Measurements from ENCODE around the gene HTT. TPM values are rescaled to one million over a fixed set of nuclear protein-coding genes. Genes with fewer than 3 reads are reported as not detected.

The HTT gene
- total RNA-seq, 1 donor from 2014 or later: 73.6 TPM

GRCh38 chr4:3290476-3290875 lies 216.0 kb downstream of the HTT start:
- H3K4me1 Mint-ChIP-seq: peaks cover 20% of the 10 kb centered on the region
- H3K4me3 Mint-ChIP-seq: peak overlapping the region; percentile 31
- H3K27me3 Mint-ChIP-seq (ENCODE audit: low read depth): peaks cover 19% of the 10 kb centered on the region
- H3K27ac Mint-ChIP-seq: no peak overlapping the region
- TF ChIP-seq, protein P1, sequence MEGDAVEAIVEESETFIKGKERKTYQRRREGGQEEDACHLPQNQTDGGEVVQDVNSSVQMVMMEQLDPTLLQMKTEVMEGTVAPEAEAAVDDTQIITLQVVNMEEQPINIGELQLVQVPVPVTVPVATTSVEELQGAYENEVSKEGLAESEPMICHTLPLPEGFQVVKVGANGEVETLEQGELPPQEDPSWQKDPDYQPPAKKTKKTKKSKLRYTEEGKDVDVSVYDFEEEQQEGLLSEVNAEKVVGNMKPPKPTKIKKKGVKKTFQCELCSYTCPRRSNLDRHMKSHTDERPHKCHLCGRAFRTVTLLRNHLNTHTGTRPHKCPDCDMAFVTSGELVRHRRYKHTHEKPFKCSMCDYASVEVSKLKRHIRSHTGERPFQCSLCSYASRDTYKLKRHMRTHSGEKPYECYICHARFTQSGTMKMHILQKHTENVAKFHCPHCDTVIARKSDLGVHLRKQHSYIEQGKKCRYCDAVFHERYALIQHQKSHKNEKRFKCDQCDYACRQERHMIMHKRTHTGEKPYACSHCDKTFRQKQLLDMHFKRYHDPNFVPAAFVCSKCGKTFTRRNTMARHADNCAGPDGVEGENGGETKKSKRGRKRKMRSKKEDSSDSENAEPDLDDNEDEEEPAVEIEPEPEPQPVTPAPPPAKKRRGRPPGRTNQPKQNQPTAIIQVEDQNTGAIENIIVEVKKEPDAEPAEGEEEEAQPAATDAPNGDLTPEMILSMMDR (IDR thresholded peaks at IDR 0.05; ENCODE audit: unreplicated experiment): no peak
- DNase-seq (ENCODE audit: low spot score in 2 of 2, unreplicated experiment in 2 of 2): peak in 1 of 2 experiments; percentile 19
- H3K9me3 Mint-ChIP-seq: no peaks in the 10 kb centered on the region
- H3K36me3 Mint-ChIP-seq: peaks cover 9% of the 10 kb centered on the region

GRCh38 chr4:3290889-3291321 lies 216.4 kb downstream of the HTT start:
- Mint-ChIP-seq H3K36me3 (peaks cover 12% of the 10 kb centered on the region), H3K4me1 (peaks cover 20% of the 10 kb centered on the region), H3K27ac (no peak overlapping the region), H3K9me3 (no peaks in the 10 kb centered on the region), H3K4me3 (no peak overlapping the region), H3K27me3 (ENCODE audit: low read depth) (peaks cover 19% of the 10 kb centered on the region)
- peak in 1 of 2 experiments; percentile 35 for DNase-seq (ENCODE audit: low spot score in 2 of 2, unreplicated experiment in 2 of 2)
- TF ChIP-seq, protein P1 (IDR thresholded peaks at IDR 0.05; ENCODE audit: unreplicated experiment): no peak

- Mint-ChIP-seq H3K4me3 (peak overlapping the region; percentile 81), H3K27me3 (ENCODE audit: low read depth) (peaks cover 19% of the 10 kb centered on the region), H3K27ac (peak overlapping the region; percentile 83), H3K4me1 (peaks cover 20% of the 10 kb centered on the region), H3K9me3 (no peaks in the 10 kb centered on the region), H3K36me3 (peaks cover 18% of the 10 kb centered on the region)
- TF ChIP-seq, protein P1 (IDR thresholded peaks at IDR 0.05; ENCODE audit: unreplicated experiment): no peak
- no peak for DNase-seq (ENCODE audit: low spot score in 2 of 2, unreplicated experiment in 2 of 2)
These were observed 217.0 kb downstream of the HTT start for GRCh38 chr4:3291411-3291968.

GRCh38 chr4:3291969-3292570 lies 217.6 kb downstream of the HTT start:
- TF ChIP-seq, protein P1 (IDR thresholded peaks at IDR 0.05; ENCODE audit: unreplicated experiment): no peak
- Mint-ChIP-seq H3K27me3 (ENCODE audit: low read depth) (peaks cover 15% of the 10 kb centered on the region), H3K4me1 (peaks cover 20% of the 10 kb centered on the region), H3K4me3 (peak overlapping the region; percentile 81), H3K27ac (peak overlapping the region; percentile 83), H3K9me3 (peaks cover 2% of the 10 kb centered on the region), H3K36me3 (peaks cover 21% of the 10 kb centered on the region)
- DNase-seq (ENCODE audit: low spot score in 2 of 2, unreplicated experiment in 2 of 2): peak in 1 of 2 experiments; percentile 69

GRCh38 chr4:3292571-3293400 lies 218.3 kb downstream of the HTT start, which contains the start of gene RGS12:
Gene RGS12 (plus strand): TSS chr4:3293021. CDS start chr4:3316171, 23,150 bp downstream.
- H3K4me1 Mint-ChIP-seq: peaks cover 20% of the 10 kb centered on the region
- peak; percentile 92 to 94 for DNase-seq (ENCODE audit: low spot score in 2 of 2, unreplicated experiment in 2 of 2)
- peaks cover 28% of the 10 kb centered on the region for H3K36me3 Mint-ChIP-seq
- peaks cover 14% of the 10 kb centered on the region for H3K27me3 Mint-ChIP-seq (ENCODE audit: low read depth)
- TF ChIP-seq, protein P1 (IDR thresholded peaks at IDR 0.05; ENCODE audit: unreplicated experiment): no peak
- peak within 1 kb of the TSS; percentile 93 for H3K27ac Mint-ChIP-seq
- peak within 1 kb of the TSS; percentile 94 for H3K4me3 Mint-ChIP-seq
- peaks cover 9% of the 10 kb centered on the region for H3K9me3 Mint-ChIP-seq

Other genes starting within 250 kb of the HTT start
- 277 to 297 TPM (median 287 TPM) in 3 replicates for gene ADD1, start 230.8 kb upstream of the HTT start, total RNA-seq
- 27.3 to 30.5 TPM (median 28.5 TPM) in 3 replicates for gene NOP14, start 111.3 kb upstream of the HTT start, total RNA-seq
- gene GRK4, start 111.1 kb upstream of the HTT start, total RNA-seq: 16.2 to 18.4 TPM (median 18.3 TPM) in 3 replicates
- gene HTT-AS, start 143 bp upstream of the HTT start, total RNA-seq: not detected in 3 replicates
- gene MSANTD1, start 174.5 kb downstream of the HTT start, total RNA-seq: 2.5 to 3.1 TPM (median 2.6 TPM) in 3 replicates
- gene RGS12, start 218.3 kb downstream of the HTT start, total RNA-seq: 75.9 to 81.9 TPM (median 78.9 TPM) in 3 replicates

All from mesothelial cell of epicardium (in vitro differentiated cells).